ENCODE measurements around the gene ALDH1L1.

The ALDH1L1 gene

DNA sequence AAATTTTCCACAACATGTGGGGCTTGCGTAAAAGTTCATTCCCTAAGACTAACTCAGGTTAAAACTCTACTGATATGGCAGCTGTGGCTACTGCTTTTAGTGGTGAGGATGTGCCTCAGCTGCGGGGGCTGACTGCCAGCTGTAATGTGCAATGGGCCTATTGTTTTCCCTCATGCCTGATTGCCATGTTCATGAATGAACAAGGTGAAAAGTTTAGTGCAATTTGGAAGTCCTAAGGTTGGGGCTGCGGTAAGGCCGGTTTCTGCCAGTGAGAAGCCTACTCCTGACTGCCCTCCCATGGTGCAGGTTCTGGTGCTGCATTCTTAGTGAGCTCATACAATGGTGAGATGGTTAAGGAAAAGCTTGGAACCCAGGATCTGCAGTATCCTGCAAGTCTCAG is 10.9 kb upstream of the ALDH1L1 start:
- DNase-seq: no peak

DNA sequence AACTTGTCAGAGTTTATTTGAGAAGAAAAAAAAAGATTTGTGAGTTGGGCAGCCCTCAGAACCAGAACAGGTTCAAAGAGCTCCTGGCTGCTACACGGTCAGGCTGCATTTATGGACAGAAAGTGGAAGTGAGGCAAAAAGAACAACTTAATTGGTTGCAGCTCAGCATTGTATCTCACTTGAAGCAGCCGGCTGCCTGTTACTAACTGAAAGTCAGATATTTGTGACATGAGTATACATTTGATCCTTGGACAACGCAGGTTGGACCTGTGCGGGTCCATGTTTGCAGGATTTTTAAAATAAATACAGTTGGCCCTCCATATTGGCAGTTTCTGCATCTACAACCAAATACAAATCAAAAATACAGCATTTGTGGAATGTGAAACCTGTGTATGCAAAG is 7.5 kb upstream of the ALDH1L1 start:
- DNase-seq: no peak

DNA sequence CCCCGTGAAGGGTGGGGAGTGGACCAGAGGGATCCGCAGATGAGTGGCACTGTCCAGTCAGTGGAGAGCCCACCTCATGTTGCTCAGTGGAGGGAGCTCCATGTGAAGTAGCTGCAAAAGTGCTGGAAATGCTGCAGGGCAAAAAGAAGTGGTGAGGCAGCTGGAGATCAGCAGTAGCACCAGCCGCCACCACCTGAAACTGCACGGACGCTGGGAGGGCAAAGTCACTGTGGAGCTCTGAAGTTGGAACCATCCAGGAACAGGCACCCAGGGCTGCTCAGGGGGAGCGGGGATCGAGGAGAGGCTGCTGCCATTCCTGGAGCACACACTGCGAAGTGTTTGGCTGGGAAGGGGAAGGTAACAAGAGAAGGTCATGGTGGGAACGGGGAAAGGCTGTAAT is 6.4 kb upstream of the ALDH1L1 start:
- DNase-seq: no peak

DNA sequence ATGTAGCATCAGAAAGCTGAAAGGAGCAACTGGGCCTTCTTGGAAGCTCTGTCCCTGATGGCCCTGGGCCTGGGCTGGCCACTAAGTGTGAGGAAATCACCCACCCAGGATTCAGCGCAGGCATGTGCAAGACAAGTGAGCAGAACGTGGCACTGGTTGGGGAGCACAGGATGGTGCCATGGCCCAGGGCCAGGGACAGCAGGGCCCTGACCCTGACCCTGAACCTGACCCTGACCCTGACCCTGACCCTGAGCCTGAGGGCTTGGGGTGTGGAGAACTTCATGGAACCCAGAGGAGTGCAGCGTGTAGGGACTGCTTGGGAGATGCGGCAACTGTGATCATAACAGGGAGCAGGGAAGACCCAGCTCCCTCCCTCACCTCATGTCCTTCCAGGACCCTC is 5.9 kb upstream of the ALDH1L1 start:
- no peak for DNase-seq

DNA sequence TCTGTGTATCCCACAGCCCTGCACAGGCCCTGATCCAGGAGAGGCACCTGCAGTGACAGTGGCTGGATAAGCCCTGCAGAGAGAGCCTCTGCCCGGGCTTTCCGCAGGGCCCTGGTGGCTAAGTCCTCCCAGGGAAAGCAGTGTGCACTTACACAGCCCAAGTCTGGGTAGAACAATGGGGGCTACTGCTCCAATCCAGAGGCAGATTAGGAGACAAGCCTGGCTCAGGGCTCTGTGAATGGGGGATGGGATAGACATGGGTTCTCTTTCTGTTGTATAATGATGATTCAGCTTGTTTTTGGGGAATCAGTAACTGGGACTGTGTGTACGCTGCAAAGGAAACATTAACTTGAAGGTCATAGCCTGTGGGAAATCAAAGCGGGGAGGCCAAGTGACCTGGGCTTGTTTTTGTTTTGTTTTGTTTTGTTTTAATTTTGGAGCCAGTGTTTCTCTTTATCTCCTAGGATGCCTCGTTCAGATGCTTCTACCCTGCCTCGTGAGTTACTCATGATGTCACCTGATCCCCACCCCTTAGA is 4.1 kb upstream of the ALDH1L1 start:
- DNase-seq: no peak

DNA sequence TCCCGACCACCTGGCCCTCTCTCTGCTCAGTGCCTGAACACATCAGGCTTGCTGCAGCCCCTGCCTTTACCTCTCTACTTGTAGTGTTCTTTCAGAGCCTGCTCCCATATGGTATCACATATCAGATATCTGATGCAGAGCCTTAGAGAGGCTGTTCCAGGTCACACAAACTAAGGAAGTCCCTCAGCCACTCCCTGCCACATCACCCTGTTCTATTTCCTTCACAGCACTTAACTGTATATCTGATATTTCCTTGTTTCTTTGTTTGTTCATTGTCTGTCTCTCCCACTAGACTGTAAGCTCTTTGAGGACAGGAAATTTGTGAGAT is 976 bp upstream of the ALDH1L1 start:
- no peak for DNase-seq

DNA sequence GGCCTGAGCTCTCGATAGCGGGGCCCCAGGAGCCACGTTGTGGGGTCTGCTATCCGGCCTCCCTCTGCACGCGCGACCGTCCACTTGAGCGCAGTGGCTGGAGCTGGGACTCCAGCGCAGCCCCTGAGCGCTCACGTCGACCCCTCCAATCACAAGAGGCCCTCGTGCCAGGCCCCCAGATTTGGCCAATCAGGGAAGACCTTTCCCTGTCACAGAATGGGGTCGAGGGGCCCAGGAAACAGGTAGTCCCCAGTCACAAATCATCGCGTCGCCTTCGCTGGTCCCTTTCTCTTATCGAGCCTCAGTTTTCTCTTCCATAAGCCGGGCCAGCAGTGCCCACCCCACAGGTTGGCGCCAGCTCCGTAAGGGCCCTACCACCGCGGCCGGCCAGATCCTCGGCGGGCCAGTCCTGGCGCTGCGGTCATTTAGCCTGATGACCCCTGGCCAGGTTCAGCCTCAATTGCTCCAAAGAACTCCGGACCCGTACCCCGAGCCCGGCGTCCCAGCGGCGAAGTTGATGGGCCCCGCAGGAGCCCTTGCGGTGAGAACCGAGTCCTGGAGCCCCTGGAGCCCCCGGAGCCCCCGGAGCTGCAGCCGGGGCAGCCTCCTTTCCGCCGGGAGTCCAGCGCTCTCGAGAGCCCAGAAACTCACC is 435 bp downstream of the ALDH1L1 start:
- no peak for DNase-seq

DNA sequence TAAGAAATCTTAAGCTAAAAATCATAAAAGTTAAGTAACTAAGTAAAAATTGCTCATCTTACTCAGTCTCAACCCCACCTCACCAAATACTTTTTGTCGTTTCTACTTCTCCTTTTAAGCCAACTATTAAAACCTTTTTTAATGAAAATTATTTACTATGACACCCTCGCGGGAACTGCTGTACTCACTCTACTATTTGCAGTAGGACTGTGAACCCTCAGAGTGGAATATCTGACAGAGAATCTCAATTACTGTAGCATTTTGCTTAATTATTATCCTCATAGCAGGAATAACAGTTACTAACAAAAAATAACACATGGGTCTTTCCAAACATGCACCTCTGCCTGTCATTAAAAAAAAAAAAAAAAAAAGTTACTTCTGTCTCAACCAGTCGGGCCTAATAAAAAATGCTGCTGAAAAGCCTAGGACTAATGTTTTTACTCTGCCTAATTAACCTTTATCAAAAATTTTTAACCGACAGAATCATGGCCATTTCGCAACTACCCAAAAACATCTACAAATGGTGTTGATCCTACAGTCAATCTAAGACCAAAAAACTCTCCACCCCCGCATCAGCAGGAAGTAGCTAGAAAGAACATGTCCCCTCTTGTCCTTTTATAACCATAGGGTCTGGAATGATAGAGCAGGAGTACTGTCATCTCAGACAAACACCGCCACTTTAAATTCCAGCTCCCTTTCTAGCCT is 10.2 kb downstream of the ALDH1L1 start:
- DNase-seq: no peak

DNA sequence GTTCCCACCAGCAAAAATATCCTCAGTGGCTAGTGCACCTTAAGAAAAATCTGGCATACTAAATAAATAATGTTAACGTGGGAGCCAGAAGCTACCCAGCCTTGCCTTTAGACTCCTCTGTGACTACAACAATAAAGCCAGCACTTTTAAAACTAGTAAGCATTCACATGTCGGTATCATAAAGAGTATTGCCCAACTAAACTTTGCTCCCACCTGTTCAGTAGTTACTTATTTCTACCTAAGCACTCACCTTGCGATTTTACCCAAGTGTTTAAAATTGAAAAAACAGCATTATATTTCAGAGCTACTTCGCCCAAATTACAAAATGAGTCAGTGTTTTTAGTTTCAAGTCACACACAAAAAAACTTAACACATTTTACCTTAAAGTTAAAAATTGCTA is 12.8 kb downstream of the ALDH1L1 start:
- no peak for DNase-seq

DNA sequence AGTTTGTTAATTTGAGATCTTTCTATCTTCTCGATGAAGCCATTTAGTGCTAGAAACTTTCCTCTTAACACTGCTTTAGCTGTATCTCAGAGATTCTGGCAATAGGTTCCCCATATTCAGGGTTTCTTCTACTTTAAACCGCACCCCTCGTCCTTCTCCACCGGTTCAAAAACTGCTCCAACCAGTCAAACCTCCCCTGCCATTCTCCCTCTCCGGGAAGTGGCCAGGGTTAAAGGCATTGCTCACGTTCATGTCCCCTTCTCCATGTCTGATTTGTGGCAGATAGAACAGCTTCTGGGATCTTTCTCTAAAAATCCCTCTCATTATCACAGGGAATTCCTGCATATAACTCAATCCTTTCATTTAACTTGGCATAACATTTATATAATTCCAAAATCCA is 14.4 kb downstream of the ALDH1L1 start:
- DNase-seq: no peak

DNA sequence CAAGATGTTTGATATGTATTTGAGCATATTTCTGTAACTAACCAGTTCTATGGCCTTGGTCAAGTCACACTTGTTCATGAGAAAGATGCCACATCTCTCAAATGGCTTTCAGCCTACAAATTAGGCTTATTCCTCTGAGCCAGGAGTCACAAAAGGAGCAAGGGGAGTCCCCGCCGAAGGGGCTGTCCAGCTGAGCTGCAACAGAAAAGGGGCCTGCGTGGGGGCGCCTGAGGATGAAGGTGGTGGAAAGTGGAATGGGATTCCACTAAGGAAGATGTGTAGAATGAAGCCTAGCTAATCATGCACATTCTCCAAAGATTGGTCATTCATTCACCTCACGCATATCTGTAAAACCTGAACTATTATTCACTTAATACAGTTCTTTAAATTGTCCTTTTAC is 19.1 kb downstream of the ALDH1L1 start:
- no peak for DNase-seq

DNA sequence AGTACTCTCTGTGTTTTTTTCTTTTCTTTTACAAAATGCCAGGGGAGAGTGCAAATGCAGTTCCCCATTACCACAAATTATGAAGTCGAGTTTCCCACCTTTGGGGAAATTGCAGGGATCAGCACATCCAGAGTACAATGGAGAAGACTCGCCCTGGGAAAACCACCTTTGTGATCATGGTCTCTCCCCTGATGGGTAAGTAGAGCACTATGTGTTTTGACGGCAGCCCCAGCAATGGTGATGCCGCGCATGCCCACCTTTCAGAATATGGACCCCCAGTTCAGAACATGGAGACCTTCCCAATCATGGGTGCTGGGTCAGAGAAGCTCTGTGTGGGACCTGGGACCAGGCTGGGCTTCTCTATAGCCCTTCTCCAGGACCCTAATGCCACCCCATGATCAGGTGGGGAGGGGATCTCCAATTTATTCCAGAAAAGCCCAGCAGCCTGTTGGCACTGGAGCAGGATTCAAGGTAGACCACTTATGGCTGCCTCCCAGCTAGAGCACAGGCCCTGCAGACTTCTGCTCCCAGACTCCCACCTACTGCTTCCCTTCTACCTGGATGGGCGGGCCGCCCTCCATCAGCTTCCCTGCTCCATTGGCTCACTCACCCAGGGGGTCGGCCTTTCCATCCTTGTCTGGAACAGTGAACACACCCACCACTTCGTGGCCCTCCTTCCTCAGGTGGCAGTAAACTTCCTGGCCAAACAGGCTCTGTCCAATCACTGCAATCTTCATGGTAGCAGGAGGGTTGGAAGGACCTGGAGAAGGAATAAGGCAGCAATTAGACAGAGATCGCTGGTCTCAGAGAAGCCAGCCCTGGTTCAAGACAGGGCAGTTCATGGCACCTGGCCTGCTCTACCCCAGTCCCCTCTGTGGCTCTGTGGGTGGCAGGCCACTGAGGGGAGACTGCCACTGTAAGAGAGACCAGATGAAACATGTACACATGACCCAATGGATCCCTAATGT is 19.9 kb downstream of the ALDH1L1 start:
- DNase-seq: no peak

DNA sequence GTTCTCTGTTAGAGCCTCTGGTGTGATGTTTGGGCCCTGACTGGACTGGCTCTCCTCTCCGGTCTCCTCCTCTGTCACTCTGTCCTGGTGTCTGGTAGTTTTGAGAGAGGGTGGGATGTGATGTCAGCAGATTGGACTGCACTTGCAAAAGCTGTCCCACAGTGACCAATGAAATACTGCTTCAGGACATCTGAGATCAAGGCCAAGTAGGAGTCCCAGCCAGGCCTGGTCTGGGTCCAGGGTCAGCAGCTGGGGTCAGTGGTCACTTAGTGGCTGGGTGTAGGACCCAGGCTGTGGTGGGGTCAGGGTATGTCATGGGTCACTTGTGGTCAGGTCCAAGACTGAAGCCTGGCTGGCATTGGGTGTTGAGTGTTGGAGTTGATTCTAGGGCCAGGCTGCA is 20.9 kb downstream of the ALDH1L1 start:
- no peak for DNase-seq

DNA sequence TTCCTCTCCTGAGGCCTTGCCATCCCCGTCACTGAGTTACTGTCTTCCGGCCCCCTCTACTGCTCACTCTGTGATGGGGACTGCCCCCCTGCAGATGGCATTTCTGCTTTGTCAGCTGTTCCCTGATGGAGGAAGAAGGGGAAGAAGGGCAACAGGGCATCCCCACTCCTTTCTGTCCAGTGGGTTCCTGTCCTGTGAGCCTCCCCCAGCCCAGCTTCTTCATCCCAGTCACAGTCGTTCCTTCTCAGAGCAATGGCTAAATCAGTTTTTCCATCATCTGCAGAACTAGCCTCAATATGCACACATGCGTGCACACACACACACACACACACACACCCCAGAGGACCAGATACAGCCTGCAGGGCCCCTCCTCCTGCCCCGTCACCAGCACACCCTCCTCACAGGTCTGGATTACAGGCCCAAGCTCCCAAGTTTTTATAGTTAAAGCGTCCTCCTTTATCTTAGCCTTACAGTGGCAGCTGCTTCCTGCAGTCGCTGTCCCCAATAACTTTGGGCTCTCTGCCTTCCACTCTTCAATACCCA is 21.4 kb downstream of the ALDH1L1 start:
- DNase-seq: no peak

DNA sequence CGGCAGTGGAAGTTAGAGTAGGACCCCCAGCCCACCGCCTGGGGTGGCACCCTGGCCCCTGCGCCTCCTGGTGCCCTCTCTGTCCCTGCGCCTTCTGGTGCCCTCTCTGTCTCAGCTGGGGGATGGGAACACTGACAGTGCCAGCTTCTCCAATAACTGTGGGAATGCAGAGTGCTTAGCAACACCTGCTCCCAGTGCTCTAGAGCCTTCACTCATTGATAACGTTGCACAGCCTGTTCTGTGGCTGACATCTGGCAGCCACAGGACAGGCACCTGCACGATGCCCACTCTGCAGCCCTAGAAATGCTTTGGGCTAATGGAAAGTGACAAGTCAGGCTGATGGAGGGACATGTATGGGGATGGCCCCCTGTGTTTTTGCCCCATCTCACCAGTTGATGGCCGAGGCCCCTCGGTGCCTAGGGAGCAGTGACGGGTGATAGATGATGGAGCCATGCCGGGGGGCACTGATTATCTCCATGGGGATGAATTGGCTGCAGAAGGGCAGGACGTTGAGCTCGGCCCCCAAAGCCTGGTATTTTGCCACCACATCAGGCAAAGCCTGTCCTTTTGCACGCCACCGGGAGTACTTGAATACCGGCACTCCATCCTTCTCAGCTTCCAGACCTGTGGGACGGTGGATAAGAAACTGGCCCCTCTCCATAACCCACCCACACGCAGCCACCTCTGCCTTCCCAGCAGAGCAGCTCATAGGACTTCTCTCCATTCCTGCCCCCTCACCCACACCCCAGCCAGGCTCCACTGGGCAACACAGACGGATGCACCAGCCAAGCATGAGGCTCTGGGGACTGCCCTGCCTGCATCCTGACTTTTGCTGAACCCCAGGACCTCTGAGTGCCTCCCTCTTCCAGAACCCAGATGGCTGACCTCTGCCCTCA is 22.1 kb downstream of the ALDH1L1 start:
- DNase-seq: no peak

DNA sequence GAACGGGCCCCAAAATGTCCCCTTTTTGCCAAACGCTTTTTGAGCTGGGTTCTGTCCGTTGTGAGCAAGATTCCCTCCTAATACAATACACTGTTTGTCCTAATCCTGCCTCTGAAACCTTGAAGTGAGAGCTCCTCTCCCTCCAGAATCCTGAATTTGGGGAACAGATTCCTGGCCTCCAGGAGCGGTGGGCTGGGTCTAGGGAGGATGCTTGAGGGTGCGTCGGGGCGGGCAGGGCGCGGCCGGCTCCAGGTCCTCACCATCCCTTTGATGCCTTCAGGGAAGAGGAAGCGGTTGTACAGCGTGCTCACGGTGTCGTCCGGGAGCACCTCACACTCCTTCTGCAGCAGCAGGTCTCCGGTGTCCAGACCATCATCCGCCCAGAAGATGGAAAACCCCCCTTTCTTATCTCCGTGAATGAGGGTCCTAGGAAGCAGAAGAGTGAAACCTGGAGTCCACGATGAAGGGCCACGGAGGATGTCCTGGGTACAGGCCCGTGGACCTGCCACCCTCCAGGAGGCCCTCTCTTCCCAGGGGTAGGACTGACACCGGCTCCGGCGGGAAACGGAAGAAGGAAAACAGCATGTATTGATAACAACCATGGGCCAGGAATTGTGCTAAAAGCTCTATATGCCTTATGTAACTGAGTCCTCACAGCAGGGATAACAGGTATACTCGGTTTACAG is 23.2 kb downstream of the ALDH1L1 start:
- no peak for DNase-seq

DNA sequence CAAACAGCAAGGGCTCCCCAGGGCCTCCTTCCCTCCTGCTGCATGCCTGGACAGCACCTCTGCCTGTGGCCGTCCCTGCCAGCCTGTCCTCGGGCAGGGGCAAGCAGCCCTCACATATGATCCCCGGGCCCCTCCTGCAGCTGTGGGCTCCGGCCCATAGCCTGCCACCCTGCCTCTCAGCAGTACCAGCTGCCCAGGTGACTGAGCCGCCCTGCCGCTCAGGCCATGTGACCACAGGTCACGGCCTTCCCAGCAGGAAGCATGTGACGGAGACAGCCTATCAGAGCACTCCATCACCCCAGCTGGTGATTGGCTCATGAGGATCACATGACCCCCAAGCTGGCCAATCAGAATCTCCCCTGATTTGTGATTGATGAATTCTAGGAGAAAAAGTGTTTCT is 23.9 kb downstream of the ALDH1L1 start:
- no peak for DNase-seq

DNA sequence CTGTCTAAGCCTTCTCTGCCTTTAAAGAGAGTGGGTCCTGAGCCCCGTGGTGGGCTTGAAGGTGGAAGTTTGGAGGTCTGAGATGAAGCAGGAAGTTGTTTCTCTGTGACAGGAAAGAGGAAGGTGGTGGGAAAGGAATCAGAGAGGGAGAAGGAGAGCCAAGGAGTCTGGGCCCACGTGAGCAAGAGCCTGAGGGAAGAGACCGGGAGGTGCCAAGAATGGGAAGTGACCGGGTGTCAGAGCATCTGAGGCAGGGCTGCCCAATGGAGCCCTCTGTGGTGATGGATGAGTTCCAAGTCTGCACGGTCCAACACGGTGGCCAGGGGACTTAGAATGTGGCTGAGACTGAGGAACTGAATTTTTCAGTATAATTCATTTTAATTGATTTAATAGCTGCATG is 24.6 kb downstream of the ALDH1L1 start:
- no peak for DNase-seq

DNA sequence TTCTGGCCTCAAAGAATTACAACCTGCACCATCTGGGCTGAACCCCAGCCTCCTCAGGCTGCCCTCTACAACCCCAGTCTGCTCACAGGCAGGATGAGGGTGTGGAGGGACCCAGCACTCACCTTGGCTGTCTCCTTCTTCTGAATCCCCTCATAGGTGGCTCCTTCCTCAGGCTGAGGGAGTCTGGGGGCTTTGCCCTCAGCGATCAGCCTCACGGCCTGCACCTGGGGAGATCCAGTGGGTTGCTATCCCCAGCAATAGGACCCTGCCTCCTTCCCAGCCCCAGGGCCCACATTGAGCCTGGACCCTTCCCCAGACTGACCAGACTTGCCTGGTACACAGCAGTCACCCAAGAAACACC is 25.1 kb downstream of the ALDH1L1 start:
- no peak for DNase-seq

DNA sequence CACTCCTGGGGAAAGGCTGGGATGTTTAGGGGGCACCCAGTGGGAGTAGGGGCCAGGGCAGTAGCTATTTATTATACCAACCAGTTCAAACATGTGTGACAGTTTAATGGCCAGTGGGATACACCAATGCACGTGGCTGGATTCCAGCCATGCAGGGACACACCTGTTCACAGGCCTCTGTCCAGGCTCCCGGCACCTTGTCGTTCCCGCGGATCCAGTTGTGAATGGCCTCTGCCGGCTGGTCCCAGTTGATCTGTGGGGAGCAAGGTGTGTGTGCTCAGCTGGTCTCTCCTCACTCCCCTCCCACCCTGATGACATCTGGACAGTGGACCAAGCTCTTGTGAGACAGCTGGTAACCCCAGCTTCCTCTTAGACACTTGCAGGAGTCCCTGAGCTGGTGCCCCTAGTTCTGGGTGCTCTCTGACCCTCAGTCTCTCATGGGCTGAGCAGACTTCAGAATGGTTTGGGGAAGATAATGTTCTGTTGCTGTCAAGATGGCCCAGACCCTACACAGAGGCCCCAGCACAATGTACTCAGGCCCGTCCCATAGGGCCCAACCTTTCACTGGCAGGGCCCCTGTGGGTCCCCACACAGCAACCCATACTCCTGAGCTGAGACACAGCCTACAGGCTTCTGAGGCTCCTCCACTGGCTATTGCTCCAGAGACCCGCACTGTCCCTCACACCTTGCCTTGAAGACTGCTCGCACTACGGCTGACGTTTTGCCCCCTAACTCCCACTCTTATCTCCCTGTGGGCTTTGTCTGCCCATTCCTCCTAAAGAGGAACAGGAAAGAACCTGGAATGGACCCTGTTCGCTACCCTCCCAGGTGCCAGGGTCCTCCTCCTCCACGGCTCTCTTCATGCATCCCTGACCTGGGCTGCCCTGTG is 25.8 kb downstream of the ALDH1L1 start:
- DNase-seq: no peak

Data from NCI-H226 (cell line).